ENCODE measurements around the gene FCER1G. TPM values are rescaled to one million over a fixed set of nuclear protein-coding genes. Genes with fewer than 3 reads are reported as not detected.

The FCER1G gene
- total RNA-seq, result 0.60 and 0.71 TPM in 2 replicates

- no peaks in the 10 kb centered on the region for H3K27me3 Mint-ChIP-seq (ENCODE audit: low read depth)
- H3K4me3 Mint-ChIP-seq (ENCODE audit: low read depth), result no peak within 1 kb of the TSS
- peaks cover 46% of the 10 kb centered on the region for H3K36me3 Mint-ChIP-seq (ENCODE audit: low read depth)
- no peak within 1 kb of the TSS for H3K27ac Mint-ChIP-seq
- intact Hi-C loops (cut with micrococcal nuclease), result no loop called here
- H3K9me3 Mint-ChIP-seq, result no peaks in the 10 kb centered on the region
- peaks cover 29% of the 10 kb centered on the region for H3K4me1 Mint-ChIP-seq (ENCODE audit: low read depth)
- DNase-seq (ENCODE audit: low spot score), result no peak
Observed at GRCh38 chr1:161215076-161215475, at the start of gene FCER1G. FCER1G (plus strand) TSS chr1:161215295; CDS start chr1:161215322, 27 bp downstream.

GRCh38 chr1:161165742-161166668 lies 49.1 kb upstream of the FCER1G start, which contains the start of gene PPOX:
PPOX (plus strand) TSS chr1:161166426; CDS start chr1:161166848, 422 bp downstream.
- Mint-ChIP-seq H3K9me3 (no peaks in the 10 kb centered on the region), H3K27me3 (ENCODE audit: low read depth) (no peaks in the 10 kb centered on the region)
- intact Hi-C loops (cut with micrococcal nuclease), result loop anchor here (1.0 to 5.0 kb wide), 4 partner anchors 11 to 49 kb away; partner anchors contain the start of genes B4GALT3, DEDD, NDUFS2 and NIT1

DNA sequence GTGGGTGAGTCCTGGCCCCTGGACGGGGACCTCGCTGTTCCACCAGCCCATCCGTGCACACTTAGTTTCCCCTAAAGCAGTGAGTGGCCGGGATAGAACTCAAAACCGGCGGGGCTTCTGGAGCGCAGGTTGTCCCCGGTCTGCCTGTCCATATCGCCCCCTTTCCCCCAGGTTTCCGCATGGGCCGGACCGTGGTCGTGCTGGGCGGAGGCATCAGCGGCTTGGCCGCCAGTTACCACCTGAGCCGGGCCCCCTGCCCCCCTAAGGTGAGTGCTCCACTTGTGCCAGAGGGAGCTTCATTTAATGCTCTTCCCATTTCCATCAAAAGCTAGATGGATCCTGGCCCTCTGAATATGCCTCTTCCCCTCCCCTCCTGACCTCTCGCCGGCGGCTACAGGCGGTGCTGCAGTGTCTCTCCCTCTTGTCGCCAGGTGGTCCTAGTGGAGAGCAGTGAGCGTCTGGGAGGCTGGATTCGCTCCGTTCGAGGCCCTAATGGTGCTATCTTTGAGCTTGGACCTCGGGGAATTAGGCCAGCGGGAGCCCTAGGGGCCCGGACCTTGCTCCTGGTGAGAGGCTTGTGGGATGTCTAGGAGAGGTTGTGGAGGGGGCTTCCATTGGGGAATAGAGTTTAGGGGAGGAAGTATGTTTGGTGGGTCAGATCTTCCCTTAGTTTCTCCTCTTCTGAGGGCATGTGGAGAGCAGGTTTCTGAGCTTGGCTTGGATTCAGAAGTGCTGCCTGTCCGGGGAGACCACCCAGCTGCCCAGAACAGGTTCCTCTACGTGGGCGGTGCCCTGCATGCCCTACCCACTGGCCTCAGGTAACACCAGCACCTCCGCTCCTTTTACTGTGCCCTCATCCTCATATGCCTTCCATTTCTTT lies 48.2 kb upstream of the FCER1G start:
- no peak for DNase-seq (ENCODE audit: low spot score)
- peaks cover 29% of the 10 kb centered on the region for H3K4me1 Mint-ChIP-seq (ENCODE audit: low read depth)
- intact Hi-C loops (cut with micrococcal nuclease), result loop anchor here (1.0 to 5.0 kb wide), 4 partner anchors 10 to 50 kb away; partner anchors contain the start of genes B4GALT3, DEDD, NDUFS2 and NIT1
- no peaks in the 10 kb centered on the region for H3K9me3 Mint-ChIP-seq
- H3K4me3 Mint-ChIP-seq (ENCODE audit: low read depth), result peak overlapping the region; percentile 92
- no peaks in the 10 kb centered on the region for H3K27me3 Mint-ChIP-seq (ENCODE audit: low read depth)
- H3K36me3 Mint-ChIP-seq (ENCODE audit: low read depth), result peaks cover 61% of the 10 kb centered on the region
- peak overlapping the region; percentile 96 for H3K27ac Mint-ChIP-seq

More at GRCh38 chr1:161165742-161166668, 49.1 kb upstream of the FCER1G start, which contains the start of gene PPOX:
- Mint-ChIP-seq H3K4me1 (ENCODE audit: low read depth) (peaks cover 36% of the 10 kb centered on the region), H3K36me3 (ENCODE audit: low read depth) (peaks cover 61% of the 10 kb centered on the region), H3K27ac (peak within 1 kb of the TSS; percentile 96), H3K4me3 (ENCODE audit: low read depth) (peak within 1 kb of the TSS; percentile 92)
- DNase-seq (ENCODE audit: low spot score), result peak; percentile 95

GRCh38 chr1:161168906-161169305 lies 46.2 kb upstream of the FCER1G start:
- DNase-seq (ENCODE audit: low spot score), result no peak
- Mint-ChIP-seq H3K4me1 (ENCODE audit: low read depth) (peaks cover 29% of the 10 kb centered on the region), H3K4me3 (ENCODE audit: low read depth) (peak overlapping the region; percentile 66), H3K27ac (no peak overlapping the region), H3K27me3 (ENCODE audit: low read depth) (no peaks in the 10 kb centered on the region), H3K9me3 (no peaks in the 10 kb centered on the region), H3K36me3 (ENCODE audit: low read depth) (peaks cover 61% of the 10 kb centered on the region)
- intact Hi-C loops (cut with micrococcal nuclease), result loop anchor here (5.0 kb wide), 2 partner anchors 33 to 52 kb away; partner anchors contain the start of genes NDUFS2, NIT1 and PFDN2

- Mint-ChIP-seq H3K27ac (no peak overlapping the region), H3K4me3 (ENCODE audit: low read depth) (no peak overlapping the region), H3K4me1 (ENCODE audit: low read depth) (peaks cover 31% of the 10 kb centered on the region), H3K36me3 (ENCODE audit: low read depth) (peaks cover 70% of the 10 kb centered on the region), H3K9me3 (no peaks in the 10 kb centered on the region), H3K27me3 (ENCODE audit: low read depth) (no peaks in the 10 kb centered on the region)
- DNase-seq (ENCODE audit: low spot score), result no peak
- intact Hi-C loops (cut with micrococcal nuclease), result no loop called here
Observed at GRCh38 chr1:161171191-161171590, 43.9 kb upstream of the FCER1G start.

DNA sequence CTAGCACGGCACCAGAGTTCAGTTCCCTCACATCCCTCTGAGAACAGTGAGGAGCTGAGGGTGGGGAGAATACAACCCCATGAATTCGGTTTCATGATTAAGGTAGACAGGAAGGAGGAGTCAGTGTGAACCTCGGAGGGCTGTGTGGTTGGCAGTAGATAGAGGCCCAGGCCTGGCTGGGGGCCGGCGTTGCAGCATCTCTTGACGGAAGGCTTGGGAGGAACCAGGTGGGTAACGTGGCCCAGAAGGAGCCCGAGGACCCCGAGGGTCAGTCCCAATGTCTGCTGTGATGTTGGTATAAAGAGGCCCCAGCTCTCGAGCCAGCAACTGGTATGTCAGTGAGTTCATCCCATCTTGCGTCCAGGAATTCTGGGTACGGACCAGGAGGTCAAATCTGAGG lies 43.4 kb upstream of the FCER1G start:
- DNase-seq (ENCODE audit: low spot score), result no peak
- intact Hi-C loops (cut with micrococcal nuclease), result no loop called here
- Mint-ChIP-seq H3K27ac (no peak overlapping the region), H3K27me3 (ENCODE audit: low read depth) (no peaks in the 10 kb centered on the region), H3K36me3 (ENCODE audit: low read depth) (peaks cover 75% of the 10 kb centered on the region), H3K4me1 (ENCODE audit: low read depth) (peaks cover 34% of the 10 kb centered on the region), H3K9me3 (no peaks in the 10 kb centered on the region), H3K4me3 (ENCODE audit: low read depth) (no peak overlapping the region)

GRCh38 chr1:161172349-161172748 lies 42.7 kb upstream of the FCER1G start:
- H3K27ac Mint-ChIP-seq, result no peak overlapping the region
- no peak for DNase-seq (ENCODE audit: low spot score)
- intact Hi-C loops (cut with micrococcal nuclease), result no loop called here
- H3K36me3 Mint-ChIP-seq (ENCODE audit: low read depth), result peaks cover 77% of the 10 kb centered on the region
- H3K4me1 Mint-ChIP-seq (ENCODE audit: low read depth), result peaks cover 28% of the 10 kb centered on the region
- no peaks in the 10 kb centered on the region for H3K9me3 Mint-ChIP-seq
- no peaks in the 10 kb centered on the region for H3K27me3 Mint-ChIP-seq (ENCODE audit: low read depth)
- H3K4me3 Mint-ChIP-seq (ENCODE audit: low read depth), result no peak overlapping the region

- no peak overlapping the region for H3K4me3 Mint-ChIP-seq (ENCODE audit: low read depth)
- H3K36me3 Mint-ChIP-seq (ENCODE audit: low read depth), result peaks cover 77% of the 10 kb centered on the region
- no peak for DNase-seq (ENCODE audit: low spot score)
- H3K4me1 Mint-ChIP-seq (ENCODE audit: low read depth), result peaks cover 32% of the 10 kb centered on the region
- no peaks in the 10 kb centered on the region for H3K9me3 Mint-ChIP-seq
- intact Hi-C loops (cut with micrococcal nuclease), result no loop called here
- no peaks in the 10 kb centered on the region for H3K27me3 Mint-ChIP-seq (ENCODE audit: low read depth)
- H3K27ac Mint-ChIP-seq, result no peak overlapping the region
Observed at GRCh38 chr1:161172776-161173376, 42.2 kb upstream of the FCER1G start.

DNA sequence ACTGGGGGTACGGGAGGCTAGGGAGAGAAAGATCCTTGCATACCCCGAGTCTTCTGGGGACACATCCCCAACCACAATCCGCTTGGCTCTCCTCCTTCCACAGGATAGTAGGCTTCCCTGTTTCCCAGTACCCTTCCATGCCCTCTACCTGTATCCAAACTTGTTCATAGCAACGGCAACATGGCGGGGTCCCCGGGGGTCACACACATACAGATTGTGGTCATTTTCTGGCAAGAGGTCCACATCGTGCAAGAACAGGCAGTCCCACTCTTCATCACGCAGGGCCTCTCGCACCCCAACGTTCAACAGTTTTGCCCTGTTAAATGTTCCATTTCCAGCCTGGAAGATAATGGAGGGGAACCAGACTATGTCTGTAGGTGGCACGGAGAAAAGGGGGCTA lies 41.4 kb upstream of the FCER1G start:
- H3K27me3 Mint-ChIP-seq (ENCODE audit: low read depth), result no peaks in the 10 kb centered on the region
- no peak for DNase-seq (ENCODE audit: low spot score)
- no peak overlapping the region for H3K27ac Mint-ChIP-seq
- H3K36me3 Mint-ChIP-seq (ENCODE audit: low read depth), result peaks cover 71% of the 10 kb centered on the region
- peaks cover 32% of the 10 kb centered on the region for H3K4me1 Mint-ChIP-seq (ENCODE audit: low read depth)
- H3K9me3 Mint-ChIP-seq, result no peaks in the 10 kb centered on the region
- intact Hi-C loops (cut with micrococcal nuclease), result no loop called here
- H3K4me3 Mint-ChIP-seq (ENCODE audit: low read depth), result no peak overlapping the region

DNA sequence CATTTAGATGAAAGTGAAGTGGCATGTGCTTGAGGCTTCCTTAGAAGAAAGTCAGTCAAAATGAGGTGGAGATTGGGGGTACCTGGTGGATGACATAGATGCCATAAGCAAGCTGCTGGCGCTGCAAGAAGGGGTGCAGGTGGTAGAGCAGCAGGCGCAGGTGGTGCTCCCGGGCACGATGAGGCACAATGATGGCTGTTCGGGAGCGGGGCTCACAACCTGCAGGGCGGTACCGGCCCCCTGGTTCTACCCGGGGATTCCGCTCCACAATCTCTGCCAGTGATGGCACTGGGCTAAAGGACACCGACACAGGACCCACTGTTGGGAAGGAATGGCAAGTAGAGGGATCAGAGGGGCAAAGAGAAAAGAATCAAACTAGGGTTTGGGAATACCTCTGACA lies 40.2 kb upstream of the FCER1G start:
- H3K4me1 Mint-ChIP-seq (ENCODE audit: low read depth), result peaks cover 32% of the 10 kb centered on the region
- H3K4me3 Mint-ChIP-seq (ENCODE audit: low read depth), result peak overlapping the region; percentile 19
- H3K27me3 Mint-ChIP-seq (ENCODE audit: low read depth), result no peaks in the 10 kb centered on the region
- no peak for DNase-seq (ENCODE audit: low spot score)
- peaks cover 64% of the 10 kb centered on the region for H3K36me3 Mint-ChIP-seq (ENCODE audit: low read depth)
- H3K27ac Mint-ChIP-seq, result no peak overlapping the region
- intact Hi-C loops (cut with micrococcal nuclease), result no loop called here
- no peaks in the 10 kb centered on the region for H3K9me3 Mint-ChIP-seq

- Mint-ChIP-seq H3K27me3 (ENCODE audit: low read depth) (no peaks in the 10 kb centered on the region), H3K4me1 (ENCODE audit: low read depth) (peaks cover 40% of the 10 kb centered on the region)
Observed at GRCh38 chr1:161175771-161176453, 39.2 kb upstream of the FCER1G start.

More at GRCh38 chr1:161175771-161176453, 39.2 kb upstream of the FCER1G start:
- Mint-ChIP-seq H3K4me3 (ENCODE audit: low read depth) (peak overlapping the region; percentile 99), H3K9me3 (no peaks in the 10 kb centered on the region), H3K36me3 (ENCODE audit: low read depth) (peaks cover 58% of the 10 kb centered on the region), H3K27ac (peak overlapping the region; percentile 97)
- intact Hi-C loops (cut with micrococcal nuclease), result loop anchor here (2.0 kb wide), 1 partner anchor 43 kb away; the partner anchor contains the start of gene DEDD
- DNase-seq (ENCODE audit: low spot score), result no peak

Data from activated T-helper 2 cell treated with anti-CD3 and anti-CD28 coated beads, Interferon-gamma antibody, Interleukin-2, Interleukin-4, amounts not matched to agents 10 μg/mL and 5 μg/mL and 100 μg/mL, durations not matched to agents 14 hours and 24 hours and 36 hours (primary cell).